Lung microvascular endothelial cell (primary cell): ENCODE measurements around the gene CERCAM. TPM values are rescaled to one million over a fixed set of nuclear protein-coding genes. Genes with fewer than 3 reads are reported as not detected.

ENCODE experiments used
- DNase-seq, 2 donors: peaks; one replicate each; pipeline versions ENCODE4 v3.0.0 to v3.0.0-alpha.2; 2010; ENCODE audit warnings: low read depth in 2 of 2
- total RNA-seq: library from RNA; depleted of rRNA; stranded (reverse); fragments of >200 nt; gene quantifications from 2 replicates; pipeline ENCODE4 v1.2.1, GENCODE V29; 2014

Gene CERCAM, protein sequence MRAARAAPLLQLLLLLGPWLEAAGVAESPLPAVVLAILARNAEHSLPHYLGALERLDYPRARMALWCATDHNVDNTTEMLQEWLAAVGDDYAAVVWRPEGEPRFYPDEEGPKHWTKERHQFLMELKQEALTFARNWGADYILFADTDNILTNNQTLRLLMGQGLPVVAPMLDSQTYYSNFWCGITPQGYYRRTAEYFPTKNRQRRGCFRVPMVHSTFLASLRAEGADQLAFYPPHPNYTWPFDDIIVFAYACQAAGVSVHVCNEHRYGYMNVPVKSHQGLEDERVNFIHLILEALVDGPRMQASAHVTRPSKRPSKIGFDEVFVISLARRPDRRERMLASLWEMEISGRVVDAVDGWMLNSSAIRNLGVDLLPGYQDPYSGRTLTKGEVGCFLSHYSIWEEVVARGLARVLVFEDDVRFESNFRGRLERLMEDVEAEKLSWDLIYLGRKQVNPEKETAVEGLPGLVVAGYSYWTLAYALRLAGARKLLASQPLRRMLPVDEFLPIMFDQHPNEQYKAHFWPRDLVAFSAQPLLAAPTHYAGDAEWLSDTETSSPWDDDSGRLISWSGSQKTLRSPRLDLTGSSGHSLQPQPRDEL
- 16.1 and 19.0 TPM in 2 replicates for total RNA-seq

- peak; percentile 31 to 59 for DNase-seq
These were observed at the start of gene CERCAM for GRCh38 chr9:128420651-128421481. Gene CERCAM, plus strand, starts transcription at chr9:128420857. Its CDS starts 21 bp downstream, at chr9:128420878.

GRCh38 chr9:128371630-128372117, 49.0 kb upstream of the CERCAM start:
- DNase-seq = peak in 1 of 2 donors; percentile 34

- DNase-seq = peak; percentile 29 to 92
These were observed 48.4 kb upstream of the CERCAM start for GRCh38 chr9:128372188-128372641.

- DNase-seq = peak; percentile 50 to 64
These were observed 47.9 kb upstream of the CERCAM start for GRCh38 chr9:128372784-128373183.

DNA sequence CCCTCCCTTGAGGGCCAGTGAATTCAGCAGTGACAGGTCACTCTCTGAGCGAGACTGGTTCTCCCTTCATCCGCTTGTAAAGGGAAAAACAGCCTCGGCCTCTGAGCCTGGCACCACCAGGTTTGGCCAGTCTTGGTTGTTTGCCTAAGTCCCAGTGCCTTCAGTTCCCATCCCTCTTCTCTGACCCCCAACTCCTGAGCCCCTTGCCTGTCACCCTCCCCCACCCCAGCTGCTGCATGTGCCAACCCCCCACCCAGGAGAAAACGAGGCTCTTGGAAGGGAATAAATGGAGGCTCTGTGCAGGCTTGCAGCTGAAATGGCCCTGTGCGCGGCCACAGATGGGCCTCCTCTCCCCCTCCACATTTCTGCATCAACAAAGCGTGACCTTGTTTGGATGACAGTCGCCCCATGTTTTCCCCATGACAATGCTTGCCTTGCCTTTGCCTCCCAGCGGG, 46.4 kb upstream of the CERCAM start:
- DNase-seq = no peak

DNA sequence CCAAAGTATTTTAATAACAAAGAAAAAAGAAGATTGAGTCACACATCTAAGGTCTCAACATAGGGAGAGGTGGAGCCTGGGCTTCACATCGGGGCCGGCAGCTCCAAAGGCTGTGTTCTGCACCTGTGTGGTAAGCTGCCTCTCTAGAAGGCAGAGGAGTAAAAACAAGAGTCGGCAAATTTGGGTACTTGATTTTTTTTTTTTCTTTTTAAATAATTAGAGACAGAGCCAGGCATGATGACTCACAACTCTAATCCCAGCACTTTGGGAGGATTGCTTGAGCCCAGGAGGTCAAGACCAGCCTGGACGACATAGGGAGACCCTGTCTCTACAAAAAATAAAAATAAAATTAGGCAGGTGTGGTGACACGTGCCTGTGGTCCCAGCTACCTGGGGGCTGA, 44.8 kb upstream of the CERCAM start:
- DNase-seq = no peak

DNA sequence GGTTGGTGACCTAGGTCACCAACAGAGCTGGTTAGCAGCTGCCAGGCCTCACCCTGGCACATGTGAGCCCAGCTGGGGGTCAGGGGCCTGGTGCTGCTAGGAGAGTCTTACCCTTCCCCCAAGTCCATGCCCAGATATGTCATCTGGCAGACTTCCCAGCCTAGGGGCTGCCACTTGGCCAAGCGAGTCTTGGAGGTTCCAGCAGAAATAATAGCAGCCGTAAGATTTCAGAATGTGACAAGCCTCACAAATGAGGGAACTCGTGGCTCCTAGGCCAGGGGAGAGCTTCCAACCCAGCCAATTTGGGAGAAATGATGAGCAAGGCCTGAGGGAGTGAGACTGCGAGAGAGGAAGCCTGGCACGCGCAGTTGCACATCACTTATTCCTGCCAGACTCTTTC, 38.4 kb upstream of the CERCAM start:
- no peak for DNase-seq

GRCh38 chr9:128383007-128383753, 37.5 kb upstream of the CERCAM start:
- DNase-seq = no peak

DNA sequence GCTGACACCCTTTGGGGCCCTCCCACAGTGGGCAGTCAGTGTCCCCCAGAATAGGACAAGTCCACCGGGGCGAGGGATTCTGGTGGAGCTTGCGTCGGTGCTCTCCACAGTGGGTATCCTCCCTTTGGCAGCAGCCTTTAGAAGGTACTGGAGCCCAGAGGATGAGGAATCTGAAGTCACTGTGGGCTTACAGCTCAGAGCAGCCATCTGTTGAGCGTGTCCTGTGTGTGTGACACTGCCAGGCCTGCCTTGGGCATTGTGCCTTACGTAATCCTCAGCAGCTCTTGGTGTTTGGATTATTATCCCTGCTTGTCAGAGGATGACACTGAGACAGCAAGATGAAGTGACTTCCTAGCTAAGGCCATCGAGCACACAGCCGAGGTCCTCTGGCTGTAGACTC, 36.9 kb upstream of the CERCAM start:
- no peak for DNase-seq

GRCh38 chr9:128384801-128385495, 35.7 kb upstream of the CERCAM start:
- no peak for DNase-seq

- no peak for DNase-seq
These were observed 34.9 kb upstream of the CERCAM start for GRCh38 chr9:128385496-128386460.

GRCh38 chr9:128388150-128388549, 32.5 kb upstream of the CERCAM start:
- no peak for DNase-seq

DNA sequence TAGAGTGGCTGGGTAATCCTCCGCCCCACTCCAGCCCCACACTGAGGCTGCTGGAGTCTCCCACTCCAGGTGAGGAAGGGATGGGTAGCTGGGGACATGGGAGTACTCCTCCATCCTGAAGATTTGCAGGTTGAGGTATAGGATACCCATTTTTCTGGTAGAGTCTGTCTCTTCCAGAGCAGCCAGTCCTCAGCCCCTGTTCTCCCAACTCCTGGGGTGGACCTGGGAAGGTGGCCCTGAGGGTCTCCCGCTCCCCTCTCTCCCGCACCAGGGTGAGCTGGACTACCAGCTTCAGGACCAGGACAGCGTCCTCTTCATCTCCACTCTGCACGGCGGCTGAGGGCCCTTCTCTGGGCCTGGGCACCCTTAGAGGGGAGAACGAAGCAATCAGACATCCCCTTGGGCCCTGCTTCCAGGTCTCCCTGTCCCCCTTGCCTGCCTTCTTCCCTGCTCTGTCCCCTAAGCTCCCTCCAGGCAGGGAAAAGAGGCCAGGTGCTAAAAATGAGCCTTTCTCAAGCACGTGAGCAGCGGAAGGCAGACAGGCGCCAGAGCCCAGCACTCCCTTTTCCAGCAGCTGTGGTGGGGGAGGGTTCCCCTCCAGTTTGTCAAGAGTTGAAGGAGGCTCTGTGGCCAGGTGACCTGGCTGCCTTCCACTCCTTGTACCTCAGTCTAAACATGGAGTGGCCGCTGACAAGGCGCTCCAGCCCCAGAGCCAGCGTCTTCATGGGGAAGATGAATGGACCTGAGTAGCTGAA, 31.1 kb upstream of the CERCAM start:
- no peak for DNase-seq

- DNase-seq = no peak
These were observed 30.4 kb upstream of the CERCAM start for GRCh38 chr9:128390150-128390812.

- DNase-seq = no peak
These were observed 29.6 kb upstream of the CERCAM start for GRCh38 chr9:128390813-128391711.

DNA sequence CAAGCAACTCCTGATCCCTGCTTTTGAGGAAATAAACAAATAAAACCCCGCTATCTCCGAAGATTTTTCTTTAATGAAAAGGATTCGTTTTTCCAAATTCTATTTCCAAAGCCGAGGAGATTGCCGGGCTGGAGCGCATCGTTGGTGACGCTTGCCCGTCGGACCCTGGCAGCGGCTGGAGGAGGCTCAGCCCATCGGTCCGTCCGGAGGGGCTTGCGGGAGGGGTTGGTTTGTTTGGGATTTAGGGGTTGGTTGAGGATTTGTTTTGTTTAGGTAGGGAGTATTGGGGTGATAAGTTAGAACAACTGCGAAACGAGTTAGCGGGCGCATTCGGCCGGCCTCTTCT, 28.7 kb upstream of the CERCAM start:
- no peak for DNase-seq
